Central memory CD8-positive, alpha-beta T cell (primary cell): ENCODE measurements around the gene STX1B.
A peak's percentile ranks its signal among the peaks of the same experiment; 100 is the strongest.
"Not testable (repeated sequence)": the region's sequence is repeated elsewhere in the genome, so short reads cannot be mapped to it uniquely, and the experiment has no call there.

Experiments used
- ATAC-seq: fragments of 150-1000 bp; cut with Tn5 transposase; replicated peaks from 2 replicates; pipeline ENCODE4 v1.10.0; 2022; ENCODE audit warnings: mild to moderate bottlenecking, moderate FRiP score, moderate number of reproducible peaks; ENCODE audit not compliant: poor library complexity, severe bottlenecking; ENCODE audit errors: extremely low read depth
- DNase-seq, 2 donors: peaks; one replicate each; pipeline ENCODE4 v3.0.0; 2021; ENCODE audit warnings: low spot score in 2 of 2
- H3K27ac Mint-ChIP-seq: one replicate; pipeline ENCODE4 v1.8.0; 2022; ENCODE audit warnings: low read depth, mild to moderate bottlenecking, moderate library complexity, mixed read lengths
- H3K27me3 Mint-ChIP-seq: one replicate; pipeline ENCODE4 v1.8.0; 2022; ENCODE audit warnings: mixed read lengths
- H3K36me3 Mint-ChIP-seq: one replicate; pipeline ENCODE4 v1.8.0; 2022; ENCODE audit warnings: mild to moderate bottlenecking, moderate library complexity, mixed read lengths; ENCODE audit not compliant: insufficient read depth
- H3K4me1 Mint-ChIP-seq: one replicate; pipeline ENCODE4 v1.8.0; 2022; ENCODE audit warnings: mixed read lengths
- H3K4me3 Mint-ChIP-seq: one replicate; pipeline ENCODE4 v1.8.0; 2022; ENCODE audit warnings: mild to moderate bottlenecking, moderate library complexity, mixed read lengths
- H3K9me3 Mint-ChIP-seq: one replicate; pipeline ENCODE4 v1.8.0; 2022; ENCODE audit warnings: mixed read lengths

Gene STX1B

GRCh38 chr16:30948667-30949649, 61.5 kb downstream of the STX1B start, which contains the start of gene ORAI3:
Gene ORAI3, plus strand, starts transcription at chr16:30949068. Its CDS starts 222 bp downstream, at chr16:30949290.
- peak within 1 kb of the TSS; percentile 87 for H3K4me3 Mint-ChIP-seq
- ATAC-seq = peak; percentile 53
- peaks cover 3% of the 10 kb centered on the region for H3K36me3 Mint-ChIP-seq

DNA sequence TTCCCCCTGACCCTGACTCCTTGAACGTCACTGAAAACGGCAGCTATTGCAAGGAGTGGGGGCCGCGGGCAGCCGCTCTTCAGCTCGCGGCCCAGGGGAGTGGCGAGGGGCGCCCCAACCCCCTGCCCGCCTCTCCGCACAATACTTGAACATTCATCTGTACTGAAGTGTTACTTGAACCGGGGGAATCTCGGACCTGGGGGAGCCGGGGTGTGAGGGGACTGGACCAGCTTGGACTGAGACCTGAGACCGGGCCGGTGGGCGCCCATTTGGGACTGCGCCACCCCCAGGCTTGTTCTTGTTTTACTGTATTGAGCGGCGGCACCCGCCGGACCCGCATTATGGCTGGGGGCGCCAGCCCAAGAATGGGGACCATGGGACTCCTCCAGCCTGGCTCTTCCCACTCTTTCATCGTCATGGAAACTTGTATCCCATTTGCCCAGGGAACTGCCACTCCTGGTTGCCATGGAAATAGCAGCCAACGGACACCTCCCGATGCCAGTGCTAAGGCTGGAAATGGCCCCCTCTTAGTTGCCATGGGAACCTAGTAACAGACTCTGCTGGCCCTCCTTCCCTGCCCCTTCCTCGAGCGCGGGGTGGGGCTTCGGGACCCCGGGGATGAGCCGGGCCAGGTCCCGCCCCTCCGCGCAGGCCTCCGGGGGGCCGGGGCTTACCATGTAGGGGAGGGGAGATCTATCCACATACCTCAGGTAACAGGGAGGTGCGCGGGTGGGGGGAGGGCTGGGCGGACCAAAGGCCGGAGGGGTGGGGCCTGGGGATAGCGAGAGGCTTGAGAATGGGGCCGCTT, 62.4 kb downstream of the STX1B start:
- Mint-ChIP-seq H3K27ac (no peak overlapping the region), H3K4me1 (peaks cover 20% of the 10 kb centered on the region), H3K27me3 (no peaks in the 10 kb centered on the region), H3K9me3 (no peaks in the 10 kb centered on the region), H3K4me3 (peak overlapping the region; percentile 87), H3K36me3 (peaks cover 3% of the 10 kb centered on the region)
- DNase-seq = no peak
- ATAC-seq = no peak

More at GRCh38 chr16:30948667-30949649, 61.5 kb downstream of the STX1B start, which contains the start of gene ORAI3:
- no peak for DNase-seq
- peaks cover 27% of the 10 kb centered on the region for H3K4me1 Mint-ChIP-seq
- no peaks in the 10 kb centered on the region for H3K27me3 Mint-ChIP-seq
- no peaks in the 10 kb centered on the region for H3K9me3 Mint-ChIP-seq
- peak within 1 kb of the TSS; percentile 94 for H3K27ac Mint-ChIP-seq

GRCh38 chr16:30947541-30947858, 62.9 kb downstream of the STX1B start:
- H3K4me3 Mint-ChIP-seq = peak overlapping the region; percentile 6
- H3K27ac Mint-ChIP-seq = no peak overlapping the region
- H3K36me3 Mint-ChIP-seq = peaks cover 3% of the 10 kb centered on the region
- DNase-seq = no peak
- H3K9me3 Mint-ChIP-seq = no peaks in the 10 kb centered on the region
- H3K27me3 Mint-ChIP-seq = no peaks in the 10 kb centered on the region
- no peak for ATAC-seq
- H3K4me1 Mint-ChIP-seq = peaks cover 25% of the 10 kb centered on the region

DNA sequence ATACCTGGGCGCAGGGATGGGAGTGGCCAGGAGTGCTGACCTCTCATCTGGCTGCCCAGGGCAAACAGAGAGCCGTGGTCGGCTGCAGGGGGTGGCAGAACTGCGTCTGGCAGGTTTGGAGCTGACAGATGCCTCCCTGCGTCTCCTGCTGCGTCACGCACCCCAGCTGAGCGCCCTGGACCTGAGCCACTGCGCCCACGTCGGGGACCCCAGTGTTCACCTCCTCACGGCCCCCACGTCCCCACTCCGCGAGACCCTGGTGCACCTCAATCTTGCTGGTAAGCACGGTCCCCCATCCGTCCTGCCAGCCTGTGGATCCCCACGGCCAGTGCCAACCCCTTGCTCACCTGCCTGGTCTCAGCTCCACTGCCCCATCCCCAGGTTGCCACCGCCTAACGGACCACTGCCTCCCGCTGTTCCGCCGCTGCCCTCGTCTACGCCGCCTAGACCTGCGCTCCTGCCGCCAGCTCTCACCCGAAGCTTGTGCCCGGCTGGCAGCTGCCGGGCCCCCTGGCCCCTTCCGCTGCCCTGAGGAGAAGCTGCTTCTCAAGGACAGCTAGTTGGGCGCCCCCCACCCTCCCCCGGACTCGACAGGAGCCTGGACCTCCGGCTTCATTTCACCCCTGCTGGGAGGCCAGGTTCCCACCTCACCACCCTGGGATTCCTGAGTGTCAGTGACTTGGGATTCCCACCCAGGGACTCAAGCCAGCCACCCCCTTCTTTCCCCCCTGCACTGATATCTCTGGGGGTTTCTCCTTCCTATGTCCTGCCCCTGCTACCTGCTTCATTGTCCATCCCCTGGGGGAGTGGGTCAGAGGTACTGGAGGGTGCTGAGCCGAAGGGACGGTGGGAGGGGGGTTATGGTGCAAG, 63.5 kb downstream of the STX1B start:
- H3K27me3 Mint-ChIP-seq = no peaks in the 10 kb centered on the region
- no peak for DNase-seq
- peaks cover 30% of the 10 kb centered on the region for H3K4me1 Mint-ChIP-seq
- H3K27ac Mint-ChIP-seq = no peak overlapping the region
- no peak for ATAC-seq
- H3K9me3 Mint-ChIP-seq = no peaks in the 10 kb centered on the region
- no peak overlapping the region for H3K4me3 Mint-ChIP-seq
- peaks cover 3% of the 10 kb centered on the region for H3K36me3 Mint-ChIP-seq

DNA sequence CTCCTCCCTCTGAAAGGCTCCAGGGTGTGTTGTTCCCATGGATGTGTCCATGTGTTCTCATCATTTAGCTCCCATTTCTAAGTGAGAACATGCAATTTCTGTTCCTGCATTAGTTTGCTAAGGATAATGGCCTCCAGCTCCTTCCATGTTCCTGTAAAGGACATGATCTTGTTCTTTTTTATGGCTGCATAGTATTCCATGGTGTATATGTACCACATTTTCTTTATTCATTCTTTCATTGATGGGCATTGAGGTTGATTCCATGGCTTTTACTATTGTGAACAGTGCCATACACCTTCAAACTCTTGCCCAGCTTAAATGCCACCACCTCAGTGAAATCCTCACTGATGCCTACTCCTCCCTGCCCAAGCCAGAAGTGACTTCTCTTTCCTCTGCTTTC, 66.1 kb downstream of the STX1B start:
- Mint-ChIP-seq H3K9me3 (no peaks in the 10 kb centered on the region), H3K4me1 (peaks cover 25% of the 10 kb centered on the region), H3K36me3 (peaks cover 6% of the 10 kb centered on the region), H3K4me3 (no peak overlapping the region), H3K27ac (no peak overlapping the region), H3K27me3 (no peaks in the 10 kb centered on the region)
- ATAC-seq (no peak), DNase-seq (no peak)

DNA sequence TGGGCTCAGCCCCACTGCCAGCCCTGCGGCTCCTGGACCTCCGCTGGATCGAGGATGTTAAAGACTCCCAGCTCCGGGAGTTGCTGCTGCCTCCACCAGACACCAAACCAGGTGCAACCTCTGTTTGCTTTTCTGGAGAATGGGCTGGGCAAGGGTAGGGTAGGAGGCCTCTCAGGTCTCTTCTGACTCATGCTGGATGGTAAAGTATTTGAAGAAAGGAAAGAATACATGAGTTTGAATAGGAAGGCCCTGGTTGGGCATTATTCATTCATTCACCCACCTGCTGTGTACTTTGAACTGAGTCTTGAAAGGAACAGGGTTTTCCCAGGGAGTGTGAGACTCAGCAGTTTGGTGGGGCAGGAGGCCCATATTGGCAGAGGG, 68.0 kb downstream of the STX1B start:
- H3K27me3 Mint-ChIP-seq = no peaks in the 10 kb centered on the region
- ATAC-seq = no peak
- no peaks in the 10 kb centered on the region for H3K9me3 Mint-ChIP-seq
- H3K36me3 Mint-ChIP-seq = peaks cover 6% of the 10 kb centered on the region
- peaks cover 31% of the 10 kb centered on the region for H3K4me1 Mint-ChIP-seq
- no peak for DNase-seq
- peak overlapping the region; percentile 89 for H3K27ac Mint-ChIP-seq
- H3K4me3 Mint-ChIP-seq = peak overlapping the region; percentile 54

DNA sequence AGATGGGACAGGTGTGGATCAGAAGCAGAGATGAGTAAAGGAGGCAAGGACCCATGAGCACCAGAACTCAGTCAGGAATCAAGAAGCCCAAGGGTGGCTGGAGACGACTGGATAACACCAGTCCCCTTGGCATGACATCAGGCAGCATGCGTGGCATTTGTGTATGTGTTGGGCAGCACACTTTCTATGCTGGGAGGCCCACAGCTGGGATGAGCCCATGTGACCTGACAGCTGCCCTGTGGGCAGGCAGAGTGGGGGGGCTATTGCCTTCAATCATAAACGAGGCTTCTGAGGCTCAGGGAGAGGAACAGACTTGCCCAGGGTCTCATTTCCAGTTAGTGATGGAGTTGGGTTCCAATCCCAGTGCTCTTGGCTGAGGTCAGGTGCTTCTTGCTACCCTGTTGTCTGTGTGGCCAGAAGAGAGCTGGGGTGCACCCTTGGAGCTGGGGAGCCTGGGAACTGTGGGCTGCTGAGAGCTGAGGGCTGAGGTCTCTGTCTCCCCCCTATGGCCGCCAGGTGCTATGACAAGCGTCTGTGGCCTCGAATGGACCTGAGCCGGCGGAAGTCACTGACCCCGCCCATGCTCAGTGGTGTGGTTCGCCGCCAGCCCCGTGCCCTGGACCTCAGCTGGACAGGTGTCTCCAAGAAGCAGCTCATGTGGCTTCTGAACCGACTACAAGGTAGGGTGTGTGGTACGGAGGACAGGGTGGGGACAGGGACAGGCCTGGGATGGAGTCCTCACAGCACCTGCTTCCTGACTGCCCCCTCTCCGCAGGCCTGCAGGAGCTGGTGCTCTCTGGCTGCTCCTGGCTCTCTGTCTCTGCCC, 68.6 kb downstream of the STX1B start:
- peaks cover 31% of the 10 kb centered on the region for H3K4me1 Mint-ChIP-seq
- DNase-seq (peak; percentile 49 to 51), ATAC-seq (peak; percentile 92)
- no peaks in the 10 kb centered on the region for H3K27me3 Mint-ChIP-seq
- peaks cover 6% of the 10 kb centered on the region for H3K36me3 Mint-ChIP-seq
- no peaks in the 10 kb centered on the region for H3K9me3 Mint-ChIP-seq
- H3K4me3 Mint-ChIP-seq = peak overlapping the region; percentile 54
- H3K27ac Mint-ChIP-seq = peak overlapping the region; percentile 89

DNA sequence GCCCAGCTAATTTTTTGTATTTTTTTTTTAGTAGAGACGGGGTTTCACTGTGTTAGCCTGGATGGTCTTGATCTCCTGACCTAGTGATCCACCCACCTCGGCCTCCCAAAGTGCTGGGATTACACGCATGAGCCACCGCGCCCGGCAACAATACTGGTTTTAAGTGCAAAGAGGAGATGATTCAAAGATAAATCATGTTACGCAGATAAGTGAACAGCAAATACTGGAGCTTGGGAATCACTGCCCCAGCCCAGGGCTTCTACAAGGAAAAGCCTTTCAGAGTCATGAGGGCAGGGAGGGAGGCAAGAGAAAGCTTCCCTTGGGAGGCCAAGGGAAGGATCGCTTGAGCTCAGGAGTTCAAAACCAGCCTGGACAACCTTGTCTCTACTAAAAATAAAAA, 70.9 kb downstream of the STX1B start:
- H3K36me3 Mint-ChIP-seq, H3K27me3 Mint-ChIP-seq: not testable (repeated sequence)
- peaks cover 33% of the 10 kb centered on the region for H3K4me1 Mint-ChIP-seq

More for the DNA sequence above, 70.9 kb downstream of the STX1B start:
- H3K4me3 Mint-ChIP-seq, H3K9me3 Mint-ChIP-seq, H3K27ac Mint-ChIP-seq, DNase-seq, ATAC-seq: not testable (repeated sequence)
